GM12801 (cell line): ENCODE data around the gene MGAT1.

ENCODE experiments used
- TF ChIP-seq, protein P1 (sequence below): IDR thresholded peaks from one replicate; pipeline ENCODE4 v1.5.1; 2011; ENCODE audit warnings: control low read depth; ENCODE audit not compliant: insufficient read length; ENCODE audit errors: extremely low read depth

The MGAT1 gene

DNA sequence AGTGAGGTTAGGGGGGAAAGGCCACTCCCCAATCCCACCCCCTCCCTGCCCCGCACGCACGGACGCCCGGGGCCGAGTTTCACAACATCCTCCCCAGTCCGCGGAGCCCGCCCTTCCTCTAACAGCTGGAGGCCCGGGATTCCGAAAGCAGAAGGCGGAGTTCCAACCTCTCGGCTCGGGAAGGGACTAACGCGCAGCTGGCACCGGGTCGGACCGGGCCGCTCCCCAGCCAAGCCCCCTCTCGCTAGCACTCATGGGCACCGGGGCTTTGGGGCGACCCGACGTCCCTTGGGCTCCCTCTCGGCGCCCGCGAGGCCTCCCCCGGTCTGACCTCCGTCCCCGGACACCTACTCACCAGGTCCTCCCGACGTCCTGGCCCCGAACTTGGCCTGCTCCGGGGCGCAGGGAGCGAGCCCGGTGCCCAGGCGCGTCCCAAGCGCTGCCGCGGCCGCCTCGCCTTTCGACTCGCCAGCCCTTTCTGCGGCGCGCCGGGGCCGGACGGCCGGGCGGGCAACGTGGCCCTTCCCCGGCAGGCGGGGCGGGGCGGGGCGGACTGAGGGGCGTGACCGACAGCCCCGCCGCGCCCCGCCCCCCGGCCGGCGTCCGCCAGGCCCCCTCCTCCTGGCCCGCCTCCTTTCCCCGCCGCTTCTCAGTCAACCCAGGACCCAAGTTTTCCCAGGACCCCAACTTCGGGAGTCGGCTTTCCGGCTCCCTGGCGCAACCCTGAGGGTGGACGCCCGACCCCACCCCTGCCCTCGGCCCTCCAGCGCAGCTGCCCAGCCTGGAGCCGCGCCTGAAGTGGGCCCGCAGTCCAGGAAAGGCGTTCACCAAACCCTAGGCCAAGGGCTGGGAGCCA is at the start of gene MGAT1:
Gene MGAT1 (minus strand): TSS at position 482 of the 856 bp plus-strand sequence. CDS start 9,835 bp downstream, outside the sequence.
- TF ChIP-seq, protein P1, sequence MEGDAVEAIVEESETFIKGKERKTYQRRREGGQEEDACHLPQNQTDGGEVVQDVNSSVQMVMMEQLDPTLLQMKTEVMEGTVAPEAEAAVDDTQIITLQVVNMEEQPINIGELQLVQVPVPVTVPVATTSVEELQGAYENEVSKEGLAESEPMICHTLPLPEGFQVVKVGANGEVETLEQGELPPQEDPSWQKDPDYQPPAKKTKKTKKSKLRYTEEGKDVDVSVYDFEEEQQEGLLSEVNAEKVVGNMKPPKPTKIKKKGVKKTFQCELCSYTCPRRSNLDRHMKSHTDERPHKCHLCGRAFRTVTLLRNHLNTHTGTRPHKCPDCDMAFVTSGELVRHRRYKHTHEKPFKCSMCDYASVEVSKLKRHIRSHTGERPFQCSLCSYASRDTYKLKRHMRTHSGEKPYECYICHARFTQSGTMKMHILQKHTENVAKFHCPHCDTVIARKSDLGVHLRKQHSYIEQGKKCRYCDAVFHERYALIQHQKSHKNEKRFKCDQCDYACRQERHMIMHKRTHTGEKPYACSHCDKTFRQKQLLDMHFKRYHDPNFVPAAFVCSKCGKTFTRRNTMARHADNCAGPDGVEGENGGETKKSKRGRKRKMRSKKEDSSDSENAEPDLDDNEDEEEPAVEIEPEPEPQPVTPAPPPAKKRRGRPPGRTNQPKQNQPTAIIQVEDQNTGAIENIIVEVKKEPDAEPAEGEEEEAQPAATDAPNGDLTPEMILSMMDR: no peak

DNA sequence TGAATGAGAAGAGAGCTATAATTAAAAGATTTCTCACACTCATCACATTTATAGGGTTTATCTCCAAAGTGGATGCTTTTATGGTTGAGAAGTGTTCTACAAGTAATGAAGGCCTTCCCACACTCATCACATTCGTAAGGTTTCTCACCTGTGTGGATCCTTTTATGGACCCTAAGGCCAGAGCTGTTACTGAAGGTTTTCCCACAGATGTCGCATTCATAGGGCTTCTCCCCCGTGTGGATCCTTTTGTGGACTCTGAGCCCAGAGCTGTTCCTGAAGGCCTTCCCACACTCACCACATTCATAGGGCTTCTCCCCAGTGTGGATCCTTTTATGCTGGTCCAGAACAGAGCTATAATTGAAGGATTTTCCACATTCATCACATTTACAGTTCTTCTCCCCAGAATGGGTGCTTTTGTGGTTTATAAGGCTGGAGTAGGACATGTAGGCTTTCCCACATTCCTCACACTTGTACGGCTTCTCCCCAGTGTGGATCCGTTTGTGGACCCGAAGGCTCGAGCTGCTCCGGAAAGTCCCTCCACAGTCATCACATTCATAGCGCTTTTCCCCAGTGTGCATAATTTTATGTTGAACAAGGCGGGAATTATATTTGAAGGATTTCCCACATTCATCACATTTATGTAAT is 48.0 kb upstream of the MGAT1 start:
- TF ChIP-seq, protein P1: no peak

DNA sequence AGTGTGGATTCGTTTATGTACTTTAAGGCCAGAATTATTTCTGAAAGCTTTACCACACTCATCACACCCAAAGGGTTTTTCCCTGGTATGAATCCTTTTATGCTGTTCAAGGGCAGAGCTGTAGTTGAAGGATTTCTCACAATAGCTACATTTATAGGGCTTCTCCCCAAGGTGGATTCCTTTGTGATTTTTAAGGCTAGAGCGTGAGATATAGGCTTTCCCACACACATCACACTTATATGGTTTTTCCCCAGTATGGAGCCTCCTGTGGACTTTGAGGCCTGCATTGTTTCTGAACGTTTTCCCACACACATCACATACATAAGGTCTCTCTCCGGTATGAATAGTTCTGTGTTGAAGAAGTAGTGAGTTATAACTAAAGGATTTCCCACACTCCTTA is 47.2 kb upstream of the MGAT1 start:
- TF ChIP-seq, protein P1: no peak

DNA sequence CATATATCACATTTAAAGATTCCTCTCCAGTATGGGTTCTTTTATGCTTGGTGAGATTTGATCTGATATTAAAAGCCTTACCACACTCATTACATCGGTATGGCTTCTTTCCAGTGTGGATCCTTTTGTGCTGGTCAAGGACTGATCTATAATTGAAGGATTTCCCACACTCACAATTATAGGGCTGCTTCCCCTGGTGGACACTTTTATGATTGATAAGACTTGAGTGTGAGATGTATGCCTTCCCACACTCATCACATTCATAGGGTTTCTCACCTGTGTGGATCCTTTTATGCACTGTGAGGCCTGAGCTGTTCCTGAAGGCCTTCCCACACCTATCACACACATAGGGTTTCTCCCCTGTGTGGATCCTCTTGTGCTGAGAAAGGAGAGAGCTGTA is 46.3 kb upstream of the MGAT1 start:
- TF ChIP-seq, protein P1: no peak

DNA sequence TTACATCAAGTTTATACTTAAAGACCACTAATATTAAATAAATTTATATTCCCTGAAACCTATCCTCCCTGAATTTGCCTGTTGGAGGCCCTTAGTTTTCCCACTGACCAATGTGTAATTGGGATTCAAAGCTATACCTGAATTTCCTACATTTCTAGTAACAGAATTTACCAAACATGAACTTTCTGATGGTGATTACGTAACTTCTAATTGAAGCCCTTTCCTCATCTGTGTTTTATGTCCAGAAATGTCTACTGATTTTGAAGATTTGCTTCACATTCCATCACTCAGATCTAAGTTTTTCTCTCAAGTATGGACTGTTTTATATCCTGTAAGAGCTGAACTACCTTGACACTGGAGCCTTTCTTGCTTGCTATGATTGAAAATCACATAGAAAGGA is 45.7 kb upstream of the MGAT1 start:
- TF ChIP-seq, protein P1: no peak

DNA sequence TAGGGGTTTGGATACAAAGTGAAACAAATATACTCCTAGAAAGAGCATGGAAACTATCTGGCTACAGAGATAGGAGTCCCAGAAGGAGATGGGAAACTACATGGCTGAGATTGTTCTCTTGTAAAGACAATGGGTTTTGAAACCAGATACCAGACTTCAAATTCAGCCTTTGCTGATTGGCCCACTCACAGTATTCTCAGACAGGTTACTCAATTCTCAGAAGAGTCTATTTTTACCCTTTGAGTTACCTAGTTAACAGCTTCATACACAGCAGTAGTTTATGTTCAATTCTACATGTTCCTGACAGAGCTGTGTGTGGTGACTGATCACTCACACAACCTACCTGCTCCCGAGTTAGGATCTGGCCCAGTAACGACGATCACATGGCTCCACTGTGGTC is 44.4 kb upstream of the MGAT1 start:
- TF ChIP-seq, protein P1: no peak

DNA sequence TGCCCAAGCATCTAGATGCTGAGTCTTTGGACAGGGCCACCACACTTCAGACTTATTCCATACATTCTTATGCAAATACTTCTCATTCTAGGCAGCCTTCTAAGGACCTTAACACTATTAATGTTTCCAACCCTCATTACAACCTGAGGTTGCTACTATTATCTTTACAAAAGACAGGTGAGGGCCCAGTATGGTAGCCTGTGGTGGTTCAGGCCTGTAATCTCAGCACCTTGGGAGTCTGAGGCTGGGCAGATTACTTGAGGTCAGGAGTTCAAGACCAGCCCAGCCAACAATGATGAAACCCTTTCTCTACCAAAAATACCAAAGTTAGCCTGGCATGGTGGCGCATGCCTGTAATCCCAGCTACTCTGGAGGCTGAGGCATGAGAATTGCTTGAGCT is 42.3 kb upstream of the MGAT1 start:
- TF ChIP-seq, protein P1: no peak
